ENCODE measurements around the gene GMFB. TPM values are rescaled to one million over a fixed set of nuclear protein-coding genes. Genes with fewer than 3 reads are reported as not detected.
"Not testable (repeated sequence)": the region's sequence is repeated elsewhere in the genome, so short reads cannot be mapped to it uniquely, and the experiment has no call there.

GMFB gene
- total RNA-seq, 1 donor from 2014 or later = 113 TPM

DNA sequence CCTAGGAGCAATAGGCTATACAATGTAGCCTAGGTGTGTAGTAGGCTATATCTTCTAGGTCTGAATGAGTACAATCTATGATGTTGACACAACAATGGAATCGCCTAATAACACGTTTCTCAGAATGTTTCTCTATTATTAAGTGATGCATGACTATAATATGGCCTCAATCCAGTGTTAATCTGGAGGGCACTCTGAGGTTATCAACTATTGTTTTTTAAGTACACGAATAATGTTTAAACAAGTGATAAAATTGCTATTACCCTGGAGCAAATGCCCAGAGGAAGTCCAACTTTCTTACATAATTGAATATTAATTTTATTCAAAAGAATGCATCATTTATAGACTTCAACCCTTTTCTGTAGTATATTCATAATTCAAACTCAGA lies 31.2 kb downstream of the GMFB start:
- no peak for DNase-seq

DNA sequence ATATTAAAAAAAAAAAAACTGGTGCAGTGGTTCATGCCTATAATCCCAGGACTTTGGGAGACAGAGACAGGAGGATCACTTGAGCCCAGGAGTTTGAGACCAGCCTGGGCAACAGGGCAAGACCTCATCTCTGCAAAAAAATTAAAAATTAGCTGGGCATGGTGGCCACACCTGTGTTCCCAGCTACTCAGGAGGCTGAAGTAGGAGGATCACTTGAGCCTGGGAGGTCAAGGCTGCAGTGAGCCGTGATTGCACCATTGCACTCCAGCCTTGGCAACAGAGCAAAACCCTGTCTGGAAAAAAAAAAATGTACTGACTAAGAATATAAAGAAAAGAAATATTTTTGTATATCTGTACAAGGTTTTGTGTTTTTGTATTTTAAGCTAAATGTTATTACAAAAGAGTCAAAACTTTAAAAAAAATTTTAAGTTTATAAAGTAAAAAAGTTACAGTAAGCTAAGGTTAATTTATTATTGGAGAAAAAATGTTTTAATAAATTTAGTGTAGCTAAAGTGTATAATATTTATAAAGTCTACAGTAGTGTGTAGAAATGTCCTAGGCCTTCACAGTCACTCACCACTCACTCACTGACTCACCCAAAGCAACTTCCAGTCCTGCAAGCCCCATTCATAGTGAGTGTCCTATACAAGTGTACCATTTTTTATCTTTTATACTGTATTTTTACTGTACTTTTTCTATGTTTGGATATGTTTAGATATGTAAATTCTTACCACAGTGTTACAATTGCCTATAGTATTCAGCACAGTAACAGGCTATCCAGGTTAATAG lies 31.8 kb downstream of the GMFB start:
- DNase-seq = not testable (repeated sequence)

DNA sequence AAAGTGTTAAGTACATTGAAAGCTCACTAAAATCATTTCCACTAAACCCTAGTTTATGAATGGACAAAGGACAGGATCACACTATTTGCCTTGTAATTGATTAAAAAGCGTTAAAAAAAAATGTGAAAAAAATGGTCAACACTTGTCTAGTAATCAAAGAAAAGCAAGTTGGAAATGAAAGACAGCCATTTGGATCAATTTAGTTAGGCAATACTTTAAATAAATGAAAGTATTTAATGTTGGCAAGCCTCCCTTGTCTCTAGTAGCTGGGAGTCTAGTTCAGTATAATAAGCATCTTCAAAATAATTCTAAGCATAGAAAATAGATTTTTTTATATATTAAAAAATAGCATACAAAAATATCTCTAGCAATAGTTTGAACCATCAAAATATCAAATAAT lies 33.4 kb downstream of the GMFB start:
- DNase-seq = no peak

DNA sequence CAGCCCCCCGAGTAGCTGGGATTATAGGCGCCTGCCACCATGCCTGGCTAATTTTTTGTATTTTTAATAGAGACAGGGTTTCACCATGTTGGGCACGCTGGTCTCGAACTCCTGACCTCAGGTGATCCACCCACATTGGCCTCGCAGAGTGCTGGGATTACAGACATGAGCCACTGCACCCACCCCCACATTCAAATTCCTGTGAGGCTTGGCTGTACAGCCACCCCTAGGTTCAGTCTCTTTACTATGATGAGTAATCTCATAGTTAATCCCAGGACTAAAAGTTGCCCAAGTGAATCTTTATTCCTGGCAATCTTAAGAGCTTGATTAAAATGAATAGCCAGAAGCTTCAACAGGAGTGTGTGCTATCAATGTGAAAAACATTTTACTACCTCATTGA lies 34.8 kb downstream of the GMFB start:
- DNase-seq = not testable (repeated sequence)

DNA sequence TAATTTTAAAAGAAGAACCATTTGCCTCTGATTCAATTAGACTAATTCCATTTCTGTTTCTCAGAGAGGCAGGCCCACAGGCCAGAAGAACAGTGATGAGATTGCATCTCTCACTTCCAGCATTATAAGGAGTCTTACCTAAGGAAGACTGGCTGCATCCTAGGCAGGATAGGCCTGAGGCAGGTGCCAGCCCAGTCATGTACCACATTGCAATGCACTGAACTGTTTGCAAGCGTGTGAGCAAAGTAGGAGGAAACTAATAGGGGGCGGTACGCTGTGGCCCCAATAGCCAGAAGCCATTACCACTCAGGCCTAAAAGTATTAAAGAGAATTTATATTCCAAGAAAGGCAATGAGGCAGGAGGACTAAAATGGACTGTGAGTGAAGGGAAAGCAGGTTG lies 35.5 kb downstream of the GMFB start:
- no peak for DNase-seq

DNA sequence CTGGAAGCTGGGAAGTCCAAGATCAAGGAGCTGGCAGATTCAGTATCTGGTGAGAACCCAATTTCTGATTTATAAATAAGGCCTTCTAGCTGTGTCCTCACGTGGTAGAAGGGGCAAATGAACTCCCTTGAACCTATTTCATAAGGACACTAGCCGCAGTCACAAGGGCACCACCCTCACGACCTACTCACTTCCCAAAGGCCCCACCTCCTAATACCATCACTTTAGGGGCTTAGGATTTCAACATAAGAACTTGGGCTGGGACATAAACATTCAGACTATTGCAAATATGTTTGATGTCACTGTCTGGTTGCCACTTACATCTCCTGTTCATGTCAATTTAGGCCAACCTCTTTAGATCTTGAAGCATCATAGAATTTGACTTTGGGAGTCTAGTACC lies 36.8 kb downstream of the GMFB start:
- no peak for DNase-seq

DNA sequence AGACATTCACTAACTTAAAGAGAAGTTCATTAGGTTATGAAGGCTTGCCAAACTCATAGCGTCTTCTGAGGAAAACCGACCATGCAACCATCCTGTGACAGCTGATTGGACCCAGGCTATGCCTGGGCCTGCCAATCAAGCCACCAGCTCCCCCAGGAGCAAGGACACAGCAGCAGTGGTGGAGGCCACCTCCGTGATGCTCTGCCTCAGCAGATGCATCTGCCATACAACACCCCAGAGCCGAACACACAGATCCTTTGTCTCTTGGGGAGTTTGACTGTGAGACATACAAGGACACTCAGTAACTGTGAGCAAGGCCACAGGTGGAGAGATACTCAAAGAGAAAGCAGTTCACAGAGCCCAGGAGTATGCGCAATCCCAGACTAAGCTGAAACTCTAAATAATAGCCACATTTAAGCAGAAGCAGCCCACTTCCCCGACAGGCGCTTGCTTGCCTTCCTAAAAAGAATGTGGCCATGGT lies 37.6 kb downstream of the GMFB start:
- no peak for DNase-seq

DNA sequence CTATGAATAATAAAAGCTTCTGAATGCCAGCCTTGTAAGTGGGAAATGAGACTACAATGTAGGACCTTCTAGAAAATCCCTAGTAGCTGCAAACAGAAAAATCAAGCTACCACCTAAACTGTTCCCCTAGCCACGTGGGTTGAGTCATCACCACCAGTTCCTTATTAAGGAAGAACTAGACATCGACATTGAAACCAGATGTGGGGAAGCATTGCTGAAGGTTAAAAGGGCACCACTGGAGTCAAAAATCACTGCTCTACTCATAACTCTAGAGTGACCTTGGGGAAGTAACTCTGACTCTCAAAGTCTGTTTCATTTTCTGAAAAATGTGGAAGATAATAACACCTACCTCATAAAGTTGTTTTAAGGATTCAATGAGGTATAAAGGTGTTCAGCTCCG lies 38.2 kb downstream of the GMFB start:
- no peak for DNase-seq

DNA sequence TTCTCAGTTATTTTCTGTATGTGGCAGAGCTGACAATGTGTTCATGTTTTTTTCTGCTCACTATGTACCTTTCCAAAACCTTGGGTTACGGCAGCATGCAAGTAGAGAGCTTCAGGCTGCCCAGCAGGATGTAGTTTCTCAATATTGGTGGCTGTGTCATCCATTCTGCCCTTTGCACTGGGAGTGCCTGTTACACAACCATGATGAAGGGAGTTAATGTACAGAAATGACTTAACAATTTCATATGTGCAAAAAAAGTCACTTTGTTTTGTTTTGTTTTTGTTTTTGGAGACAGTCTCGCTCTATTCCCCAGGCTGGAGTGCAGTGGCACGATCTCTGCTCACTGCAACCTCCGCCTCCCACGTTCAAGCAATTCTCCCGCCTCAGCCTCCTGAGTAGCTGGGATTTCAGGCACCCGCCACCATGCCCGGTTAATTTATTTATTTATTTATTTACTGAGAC lies 41.5 kb downstream of the GMFB start:
- DNase-seq = no peak

DNA sequence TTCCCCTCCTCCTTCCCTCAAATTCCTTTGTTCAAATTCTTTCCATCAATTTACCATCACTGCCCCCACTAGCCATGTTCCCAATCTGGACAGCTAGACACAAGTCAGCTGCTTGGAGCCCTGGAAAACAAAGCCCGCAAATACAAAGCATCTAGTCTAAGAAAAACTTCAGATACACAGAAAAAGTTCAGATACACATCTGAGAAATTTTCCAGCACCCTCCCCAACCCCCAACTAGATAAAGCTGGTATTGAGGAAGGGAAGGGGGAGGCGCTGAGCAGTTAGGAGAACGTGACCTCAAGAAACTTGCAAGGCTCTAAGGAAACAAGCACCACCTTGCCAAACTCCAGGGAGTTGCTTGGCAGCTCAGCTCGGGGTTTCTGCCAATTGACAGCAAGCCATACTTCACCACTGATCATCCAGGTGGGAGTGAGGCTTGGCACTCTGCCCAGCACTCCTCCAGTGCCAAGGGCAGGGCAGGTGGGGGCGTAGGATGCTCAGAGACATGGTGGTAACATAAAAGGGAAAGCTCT lies 42.6 kb downstream of the GMFB start:
- DNase-seq = no peak

DNA sequence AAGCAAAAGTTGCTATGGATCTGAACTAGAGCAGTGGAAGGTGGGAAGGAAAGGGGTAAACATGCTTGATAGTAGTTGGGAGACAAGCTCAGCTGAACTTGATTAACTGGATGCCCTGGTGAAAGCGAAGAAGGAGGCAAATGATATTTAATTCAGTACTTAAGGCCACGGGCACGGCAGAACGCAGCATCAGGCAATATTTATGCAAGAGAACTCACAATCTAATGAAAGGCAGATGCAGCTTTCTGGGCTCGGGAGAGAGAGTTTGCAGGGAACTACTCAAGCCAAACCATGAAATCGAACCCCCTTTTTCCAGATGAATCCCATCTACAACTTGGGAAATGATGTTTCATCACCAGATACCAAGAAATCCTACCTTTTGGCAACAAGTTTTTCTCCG lies 44.1 kb downstream of the GMFB start:
- no peak for DNase-seq

DNA sequence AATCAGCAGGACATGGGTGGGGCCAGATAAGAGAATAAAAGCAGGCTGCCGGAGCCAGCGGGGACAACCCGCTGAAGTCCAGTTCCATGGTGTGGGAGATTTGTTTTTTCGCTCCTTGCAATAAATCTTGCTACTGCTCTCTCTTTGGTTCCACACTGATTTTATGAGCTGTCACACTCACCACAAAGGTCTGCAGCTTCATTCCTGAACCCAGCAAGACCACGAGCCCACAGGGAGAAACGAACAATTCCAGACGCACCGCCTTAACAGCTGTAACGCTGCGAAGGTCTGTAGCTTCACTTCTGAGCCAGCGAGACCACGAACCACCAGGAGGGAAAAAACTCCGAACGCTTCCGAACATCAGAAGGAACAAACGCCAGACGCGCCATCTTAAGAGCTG lies 44.8 kb downstream of the GMFB start:
- no peak for DNase-seq

DNA sequence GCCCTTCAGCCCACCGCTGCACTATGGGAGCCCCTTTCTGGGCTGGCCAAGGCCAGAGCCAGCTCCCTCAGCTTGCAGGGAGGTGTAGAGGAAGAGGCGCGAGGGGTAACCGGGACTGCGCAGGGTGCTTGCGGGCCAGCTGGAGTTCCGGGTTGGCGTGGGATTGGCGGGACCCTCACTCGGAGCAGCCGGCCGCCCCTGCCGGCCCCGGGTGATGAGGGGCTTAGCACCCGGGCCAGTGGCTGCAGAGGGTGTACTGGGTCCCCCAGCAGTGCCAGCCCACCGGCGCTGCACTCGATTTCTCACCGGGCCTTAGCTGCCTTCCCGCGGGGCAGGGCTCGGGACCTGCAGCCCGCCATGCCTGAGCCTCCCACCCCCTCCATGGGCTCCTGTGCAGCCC lies 45.8 kb downstream of the GMFB start:
- not testable (repeated sequence) for DNase-seq

DNA sequence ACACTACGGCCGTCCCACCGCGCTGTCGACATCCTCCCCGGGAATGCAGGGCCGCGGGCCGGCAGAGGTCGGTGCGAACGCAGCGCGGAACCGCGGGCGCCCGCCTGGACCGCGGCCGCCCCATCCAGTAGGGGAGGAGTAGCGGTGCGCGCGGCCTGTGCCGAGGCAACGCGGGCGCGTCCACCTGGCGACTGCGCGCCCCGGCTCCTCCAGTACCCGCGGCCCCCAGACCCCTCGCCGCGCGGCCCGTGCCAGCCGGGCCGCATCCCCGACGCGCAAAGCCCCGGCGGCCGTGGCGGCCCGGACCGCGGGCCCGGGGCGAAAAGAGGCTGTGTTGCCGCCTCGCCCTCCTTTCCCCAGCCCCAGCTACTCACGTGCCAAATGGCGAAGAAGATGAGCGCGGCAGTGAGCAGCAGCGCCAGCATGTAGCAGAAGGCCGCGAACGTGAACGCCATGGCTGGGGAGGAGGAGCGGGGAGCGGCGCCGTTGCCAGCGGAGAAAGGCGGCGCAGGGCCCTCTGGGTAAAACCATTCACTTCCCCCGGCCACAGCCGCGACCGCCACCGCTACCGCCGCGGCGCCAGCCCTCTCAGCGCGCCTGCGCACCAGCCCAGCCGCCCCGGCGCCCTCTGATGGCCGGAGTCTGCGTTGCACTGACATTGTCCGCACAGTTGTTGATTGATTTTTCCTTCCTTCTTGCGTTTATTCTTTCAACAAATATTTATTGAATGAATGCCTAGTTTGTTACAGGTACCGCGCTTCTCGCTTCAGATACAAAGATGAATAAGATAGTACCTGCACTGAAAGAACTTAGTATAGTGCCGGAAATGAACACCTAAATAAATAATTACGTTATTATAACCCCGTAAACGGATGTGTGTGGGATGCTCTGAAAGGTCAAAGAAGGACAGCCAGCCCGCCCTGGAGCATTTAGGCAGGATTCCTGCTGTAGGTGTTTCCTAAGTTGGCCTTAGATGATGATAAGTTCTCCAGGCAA lies 47.6 kb downstream of the GMFB start, which contains the start of gene CNIH1:
Gene CNIH1 (minus strand): TSS at position 502 of the 996 bp plus-strand sequence. CDS start 47 bp downstream, at position 455.
- peak; percentile 94 for DNase-seq

DNA sequence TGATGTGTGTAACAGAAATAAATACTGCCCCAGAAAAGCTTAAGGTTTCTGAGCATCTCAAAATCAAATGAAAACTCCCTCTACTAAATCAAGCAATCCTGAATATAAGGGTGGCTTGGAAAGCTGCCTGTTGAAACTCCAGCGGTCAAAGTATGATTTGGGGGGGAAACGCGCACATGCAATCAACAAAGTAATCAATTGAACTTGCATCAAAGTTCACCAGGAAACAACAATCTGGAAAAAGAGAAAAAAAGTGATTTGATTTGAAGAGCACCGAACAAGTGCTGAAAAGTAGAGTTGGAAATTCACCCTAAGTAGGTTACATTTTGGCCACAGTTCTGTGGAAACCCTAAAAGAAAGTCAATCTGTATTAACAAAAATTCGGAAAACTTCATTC lies 48.3 kb downstream of the GMFB start:
- DNase-seq = peak; percentile 21

DNA sequence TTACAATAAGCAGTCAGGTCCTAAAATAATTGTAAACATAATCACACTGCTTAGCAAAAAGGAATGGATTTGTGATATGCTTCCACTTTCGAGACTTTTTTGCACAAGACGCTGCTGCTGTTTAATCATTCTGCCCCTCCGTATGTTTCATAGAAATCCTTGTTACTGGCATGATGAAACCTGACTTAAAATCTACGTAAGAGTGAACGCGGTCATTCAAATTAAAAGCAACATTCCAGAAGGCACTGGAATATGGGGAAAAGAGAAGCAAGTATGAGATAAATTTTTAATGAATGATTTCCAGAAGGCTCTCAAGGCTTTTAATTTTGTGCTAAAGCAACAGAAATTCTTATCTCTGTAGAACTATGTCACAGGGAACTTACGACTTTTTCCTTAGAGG lies 48.7 kb downstream of the GMFB start:
- no peak for DNase-seq

DNA sequence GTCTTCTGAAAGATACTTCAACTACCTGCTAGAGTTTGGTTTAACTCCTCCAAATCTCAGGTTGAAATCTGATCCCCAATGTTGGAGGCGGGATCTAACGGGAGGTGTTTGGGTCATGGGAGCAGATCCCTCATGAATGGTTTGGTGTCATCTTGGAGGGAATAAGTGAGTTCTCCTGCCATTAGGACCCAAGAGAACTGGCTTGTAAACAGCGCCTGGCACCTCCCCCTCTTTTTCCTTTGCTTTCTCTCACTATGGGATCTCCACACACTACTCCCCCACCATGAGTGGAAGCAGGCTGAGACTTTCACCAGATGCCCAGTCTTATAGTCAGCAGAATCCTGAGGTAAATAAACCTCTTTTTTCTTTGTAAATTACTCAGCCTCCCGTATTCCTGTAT lies 50.1 kb downstream of the GMFB start:
- no peak for DNase-seq

DNA sequence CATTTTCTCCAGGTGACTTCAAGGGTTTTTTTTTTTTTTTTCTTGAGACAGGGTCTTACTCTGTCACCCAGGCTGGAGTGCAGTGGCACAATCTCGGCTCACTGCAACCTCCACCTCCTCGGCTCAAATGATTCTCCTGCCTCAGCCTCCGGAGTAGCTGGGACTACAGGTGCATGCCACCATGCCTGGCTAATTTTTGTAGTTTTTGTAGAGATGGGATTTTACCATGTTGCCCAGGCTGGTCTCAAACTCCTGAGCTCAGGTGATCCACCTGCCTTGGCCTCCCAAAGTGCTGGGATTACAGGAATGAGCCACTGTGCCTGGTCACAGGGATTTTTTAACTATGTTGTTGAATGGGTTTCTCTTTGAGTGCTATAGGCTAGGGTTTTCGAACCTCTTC lies 50.8 kb downstream of the GMFB start:
- DNase-seq = not testable (repeated sequence)

DNA sequence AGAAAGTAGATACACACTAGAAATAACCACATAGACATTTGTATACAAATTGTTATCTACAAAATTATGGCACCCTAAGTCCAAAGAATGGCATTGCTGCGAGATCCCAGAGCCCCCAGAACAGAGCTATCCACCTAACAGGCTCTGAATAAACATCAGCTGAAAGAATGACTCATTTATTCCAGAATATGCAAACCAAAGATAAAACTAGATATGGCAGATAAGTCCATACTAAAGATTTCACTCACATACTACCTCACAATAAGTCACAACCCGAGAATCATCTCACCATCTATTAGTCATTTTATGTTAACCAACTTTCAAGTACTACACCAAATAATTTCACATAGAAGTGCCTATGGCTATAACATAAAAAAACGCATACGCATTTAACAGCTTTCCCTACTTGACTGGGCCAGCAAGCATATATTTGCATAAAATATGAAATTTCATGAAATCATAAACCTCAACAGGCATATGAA lies 53.2 kb downstream of the GMFB start:
- peak; percentile 74 for DNase-seq

DNA sequence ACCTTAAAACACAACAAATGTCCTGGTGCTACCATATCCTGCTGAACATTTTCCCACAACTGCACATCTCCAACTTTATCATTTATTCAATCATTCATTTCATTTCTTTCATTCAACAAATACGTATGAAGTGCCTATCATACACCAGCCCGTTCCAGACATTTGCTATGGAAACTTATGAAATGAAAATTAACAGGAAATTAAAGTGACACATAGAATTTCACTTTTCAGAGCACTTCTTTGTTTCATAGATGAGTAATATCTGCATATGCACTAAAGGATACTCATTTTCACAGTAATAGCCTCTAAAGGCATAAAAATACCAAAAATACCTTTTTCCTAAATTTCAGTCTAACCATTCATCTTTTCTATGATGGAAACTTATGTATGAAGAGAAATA lies 60.3 kb downstream of the GMFB start:
- DNase-seq = peak; percentile 10

DNA sequence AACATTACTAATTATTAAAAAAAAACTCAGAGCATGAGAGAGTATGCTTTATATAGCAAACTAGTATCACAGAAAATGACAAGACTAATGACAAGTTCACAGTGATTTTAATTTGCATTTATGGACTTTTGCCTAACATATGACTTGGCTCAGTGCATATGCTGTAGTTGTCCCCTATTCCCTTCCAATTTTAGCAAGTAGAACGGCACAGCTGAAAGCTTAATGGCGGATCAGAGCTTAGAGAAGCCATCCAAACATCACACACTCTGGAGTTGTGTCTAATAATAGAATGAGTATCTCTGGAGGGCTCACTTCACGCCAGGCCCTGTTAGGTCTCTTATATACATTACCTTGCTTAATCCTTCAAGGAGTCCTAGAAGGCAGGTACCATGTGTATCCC lies 60.9 kb downstream of the GMFB start:
- no peak for DNase-seq

DNA sequence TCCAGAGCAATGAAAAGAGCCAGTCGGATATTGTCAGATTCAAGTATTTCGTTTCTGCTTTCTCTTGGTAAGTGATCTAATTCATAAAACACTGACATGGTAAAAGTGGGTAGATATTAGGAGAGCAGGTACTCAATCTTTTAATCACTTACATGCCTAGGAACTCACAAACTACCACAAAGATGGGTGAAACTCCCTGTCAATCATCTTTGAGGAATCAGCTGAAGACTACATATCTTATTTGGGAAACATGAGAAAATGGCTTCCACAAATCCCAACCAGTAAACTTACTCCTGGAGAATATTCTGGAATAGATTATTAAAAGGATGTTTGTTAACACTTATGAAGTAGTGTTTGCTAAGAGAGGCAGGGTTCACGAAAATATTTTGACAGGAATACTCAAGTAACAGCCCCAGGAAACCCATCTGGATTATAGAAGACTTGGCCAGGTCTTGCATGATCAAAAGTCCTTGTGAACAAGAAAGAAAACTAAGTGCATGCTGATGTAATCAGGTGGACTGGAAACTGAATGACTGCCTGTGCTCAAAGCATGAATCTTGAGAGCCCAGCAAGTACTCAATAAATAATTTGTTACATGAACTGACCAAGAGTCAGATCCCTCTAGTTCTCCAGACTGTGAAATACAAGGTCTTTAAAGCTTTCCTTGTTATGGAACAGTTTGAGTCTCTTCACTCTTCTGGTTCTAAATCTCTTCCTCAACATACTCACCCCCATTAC lies 63.1 kb downstream of the GMFB start:
- DNase-seq = no peak
